SK-N-SH (cell line): Measurements from ENCODE around the gene PCLO. TPM values are rescaled to one million over a fixed set of nuclear protein-coding genes. Genes with fewer than 3 reads are reported as not detected.

Source experiments
- CTCF ChIA-PET: fragments of 300-600, 350-600 bp; formaldehyde crosslinking; extraction: SDS; loops from one replicate; lab custom pipeline; 2021; lab: Yijun Ruan, JAX
- POLR2A ChIA-PET: fragments of 350-600 bp; sonication (Branson Sonifier 250); formaldehyde crosslinking; extraction: SDS; loops from one replicate; lab custom pipeline; 2020; ENCODE audit warnings: antibody characterized with exemption, inconsistent platforms; lab: Yijun Ruan, JAX
- DNase-seq: peaks from one replicate; pipeline ENCODE4 v3.0.0; 2012
- H2AFZ ChIP-seq: fragments of 200-600 bp; sonication (generic); 2 replicates; pipeline ENCODE4 v1.8.1; 2016; ENCODE audit warnings: antibody characterized with exemption, mild to moderate bottlenecking, low read depth
- H3F3A ChIP-seq: fragments of 200-600 bp; sonication (generic); replicated peaks from 2 replicates; pipeline ENCODE3; 2016; ENCODE audit warnings: antibody characterized with exemption, mild to moderate bottlenecking; ENCODE audit not compliant: insufficient read depth
- H3K27ac ChIP-seq, 2 experiments: fragments of 200-500 bp in 1 of 2; fragments of 200-600 bp in 1 of 2; sonication (Bioruptor generic) in 1 of 2; sonication (generic), shearing (Covaris generic) in 1 of 2; 2 replicates each; pipeline versions ENCODE4 v1.5.1 to v1.6.1; 2014 to 2016; ENCODE audit warnings: low read depth in 2 of 2, inconsistent platforms in 1 of 2, low read length in 1 of 2, mild to moderate bottlenecking in 1 of 2, mixed read lengths in 1 of 2
- H3K27me3 ChIP-seq: fragments of 200-600 bp; sonication (generic), shearing (Covaris generic); 2 replicates; pipeline ENCODE4 v1.6.1; 2016; ENCODE audit warnings: mixed run types; ENCODE audit not compliant: insufficient read depth
- H3K36me3 ChIP-seq, 2 experiments: fragments of 200-500 bp in 1 of 2; fragments of 200-600 bp in 1 of 2; sonication (Bioruptor generic) in 1 of 2; sonication (generic) in 1 of 2; replicated peaks in 1 of 2; 2 replicates each; pipeline versions ENCODE3 to v1.5.1; 2014 to 2016; ENCODE audit warnings: low read length in 1 of 2, mild to moderate bottlenecking in 1 of 2; ENCODE audit not compliant: insufficient read depth in 2 of 2, control insufficient read depth in 1 of 2
- H3K4me1 ChIP-seq, 2 experiments: fragments of 200-500 bp in 1 of 2; fragments of 200-600 bp in 1 of 2; sonication (Bioruptor generic) in 1 of 2; sonication (generic), shearing (Covaris generic) in 1 of 2; 2 replicates each; pipeline versions ENCODE4 v1.5.1 to v1.6.1; 2014 to 2016; ENCODE audit warnings: low read depth in 1 of 2, low read length in 1 of 2, mixed run types in 1 of 2; ENCODE audit not compliant: insufficient read depth in 2 of 2, control insufficient read depth in 1 of 2
- H3K4me2 ChIP-seq: fragments of 200-600 bp; sonication (generic), shearing (Covaris generic); 2 replicates; pipeline ENCODE4 v1.6.1; 2017; ENCODE audit warnings: mixed run types
- H3K4me3 ChIP-seq, 2 experiments: fragments of 200-500 bp in 1 of 2; fragments of 200-600 bp in 1 of 2; sonication (Bioruptor generic) in 1 of 2; sonication (generic), shearing (Covaris generic) in 1 of 2; 2 replicates each; pipeline versions ENCODE4 v1.5.1 to v1.8.1; 2014 to 2016; ENCODE audit warnings: low read depth in 2 of 2, inconsistent platforms in 1 of 2, low read length in 1 of 2, mild to moderate bottlenecking in 1 of 2, mixed read lengths in 1 of 2, moderate library complexity in 1 of 2
- H3K79me2 ChIP-seq: fragments of 200-600 bp; sonication (generic); 2 replicates; pipeline ENCODE4 v1.8.1; 2017; ENCODE audit warnings: mild to moderate bottlenecking; ENCODE audit not compliant: insufficient read depth
- H3K9ac ChIP-seq: fragments of 200-600 bp; sonication (generic); 2 replicates; pipeline ENCODE4 v1.6.1; 2017; ENCODE audit warnings: mixed run types
- H3K9me2 ChIP-seq: fragments of 200-600 bp; sonication (generic); 2 replicates; pipeline ENCODE4 v1.6.1; 2017; ENCODE audit warnings: mixed run types
- H3K9me3 ChIP-seq: fragments of 200-600 bp; sonication (generic); 2 replicates; pipeline ENCODE4 v1.6.1; 2017; ENCODE audit warnings: mixed run types, mild to moderate bottlenecking, moderate library complexity
- H4K20me1 ChIP-seq: fragments of 200-600 bp; sonication (generic); 2 replicates; pipeline ENCODE4 v1.6.1; 2017; ENCODE audit warnings: mild to moderate bottlenecking, mixed run types; ENCODE audit not compliant: insufficient read depth
- CHD2 ChIP-seq: fragments of 150-350 bp; IDR thresholded peaks from 2 replicates; pipeline ENCODE4 v1.6.1; 2018; ENCODE audit warnings: low read length; ENCODE audit not compliant: partially characterized antibody
- CTCF ChIP-seq: fragments of 200-600 bp; sonication (generic); IDR thresholded peaks from 2 replicates; pipeline ENCODE4 v1.6.1; 2017; ENCODE audit warnings: antibody characterized with exemption, mild to moderate bottlenecking, moderate library complexity
- ELF1 ChIP-seq: IDR thresholded peaks from 2 replicates; pipeline ENCODE4 v1.4.0; 2012
- EP300 ChIP-seq, 2 experiments: IDR thresholded peaks; 2 replicates each; pipeline versions ENCODE4 v1.4.0 to v1.6.1; 2012; ENCODE audit warnings: borderline replicate concordance in 1 of 2, low read depth in 1 of 2, low read length in 1 of 2
- EZH2phosphoT487 ChIP-seq: fragments of 200-600 bp; sonication (generic); IDR thresholded peaks from 2 replicates; pipeline ENCODE4 v1.6.1; 2017; ENCODE audit warnings: low read depth, mixed run types, mild to moderate bottlenecking, antibody characterized with exemption, moderate library complexity, borderline replicate concordance
- FOXM1 ChIP-seq: IDR thresholded peaks from 2 replicates; pipeline ENCODE4 v1.4.0; 2012; ENCODE audit warnings: low read depth, mild to moderate bottlenecking
- GABPA ChIP-seq: IDR thresholded peaks from 2 replicates; pipeline ENCODE4 v1.4.0; 2012; ENCODE audit warnings: low read depth, mild to moderate bottlenecking
- JUND ChIP-seq: IDR thresholded peaks from 2 replicates; pipeline ENCODE4 v1.4.0; 2012
- MEF2A ChIP-seq: IDR thresholded peaks from 2 replicates; pipeline ENCODE4 v1.4.0; 2012; ENCODE audit warnings: low read depth, borderline replicate concordance
- NFIC ChIP-seq: IDR thresholded peaks from 2 replicates; pipeline ENCODE4 v1.4.0; 2012; ENCODE audit warnings: borderline replicate concordance
- PBX3 ChIP-seq: IDR thresholded peaks from 2 replicates; pipeline ENCODE4; 2012
- POLR2AphosphoS5 ChIP-seq: IDR thresholded peaks from 2 replicates; pipeline ENCODE4 v1.6.1; 2012; ENCODE audit warnings: low read depth, low read length
- RAD21 ChIP-seq: IDR thresholded peaks from 2 replicates; pipeline ENCODE4 v1.6.1; 2012; ENCODE audit warnings: mild to moderate bottlenecking, low read length
- RCOR1 ChIP-seq: fragments of 150-350 bp; IDR thresholded peaks from 2 replicates; pipeline ENCODE4 v1.6.1; 2017; ENCODE audit warnings: antibody characterized with exemption, low read length
- REST ChIP-seq: IDR thresholded peaks from 2 replicates; pipeline ENCODE4 v1.6.1; 2012; ENCODE audit warnings: mild to moderate bottlenecking, low read depth, low read length, moderate library complexity
- RXRA ChIP-seq: IDR thresholded peaks from 2 replicates; pipeline ENCODE4 v1.4.0; 2012; ENCODE audit warnings: low read depth, mild to moderate bottlenecking, borderline replicate concordance
- SMC3 ChIP-seq: IDR thresholded peaks from 2 replicates; pipeline ENCODE4 v1.6.1; 2012; ENCODE audit warnings: low read depth, low read length, improper control_type of control experiment
- TCF12 ChIP-seq: IDR thresholded peaks from 2 replicates; pipeline ENCODE4 v1.4.0; 2012
- USF1 ChIP-seq: IDR thresholded peaks from 2 replicates; pipeline ENCODE4 v1.4.0; 2012; ENCODE audit warnings: low read depth, borderline replicate concordance
- USF2 ChIP-seq: fragments of 150-350 bp; IDR thresholded peaks from 2 replicates; pipeline ENCODE4 v1.6.1; 2017; ENCODE audit warnings: antibody characterized with exemption, low read length, low read depth, borderline replicate concordance
- ZBTB33 ChIP-seq: IDR thresholded peaks from 2 replicates; pipeline ENCODE4 v1.4.0; 2012; ENCODE audit warnings: low read depth, borderline replicate concordance
- WGBS: methylation state at CpG from one replicate; pipeline ENCODE4 v1.1.6; 2017; ENCODE audit warnings: low lambda C conversion rate; 5-methylcytosine and 5-hydroxymethylcytosine counted together
- polyA plus RNA-seq, 3 experiments: library from polyadenylated mRNA; depleted of rRNA; stranded (reverse); fragments of >200 nt; gene quantifications; 2 replicates each; pipeline ENCODE4 v1.2.3, GENCODE V29; 2012

The PCLO gene
- 0.51 and 0.76 TPM in 2 replicates for polyA plus RNA-seq (2012; rRNA removed)
- 0.69 and 0.82 TPM in 2 replicates for polyA plus RNA-seq (2012; cell fraction: cytosol; rRNA removed)
- polyA plus RNA-seq (2012; cell fraction: nucleus; rRNA removed): 0.73 and 1.4 TPM in 2 replicates

- H4K20me1 ChIP-seq: no peaks in the 10 kb centered on the region
- ChIA-PET POLR2A (interaction anchor here (1.5 to 1.6 kb wide), 2 partner anchors 10 to 357 kb away, joined by 4 to 8 read pairs; no protein-coding TSS in a partner anchor), CTCF (interaction anchor here (0.7 to 2.2 kb wide), 10 partner anchors 10 to 352 kb away, joined by 3 to 15 read pairs (median 4); no protein-coding TSS in a partner anchor)
- WGBS: 1% methylated on average over 17 of the region's 77 CpGs
- no peaks in the 10 kb centered on the region for H3K36me3 ChIP-seq
- peak within 1 kb of the TSS; percentile 92 for H2AFZ ChIP-seq
- H3K9me3 ChIP-seq: no peaks in the 10 kb centered on the region
- peak within 1 kb of the TSS; percentile 64 to 96 for H3K4me3 ChIP-seq
- peak within 1 kb of the TSS; percentile 7 to 97; a peak in 2 of 4 replicates for H3K27ac ChIP-seq
- peaks cover 11% of the 10 kb centered on the region for H3F3A ChIP-seq
- peak within 1 kb of the TSS; percentile 57; the same call in 1 of the 2 replicates for H3K9ac ChIP-seq
- H3K27me3 ChIP-seq: no peaks in the 10 kb centered on the region
- H3K9me2 ChIP-seq: no peaks in the 10 kb centered on the region
- H3K4me1 ChIP-seq: peaks cover 0 to 6% of the 10 kb centered on the region in 2 experiments; a peak in 2 of 4 replicates
- no peaks in the 10 kb centered on the region for H3K79me2 ChIP-seq
- H3K4me2 ChIP-seq: peak within 1 kb of the TSS; percentile 98
- peak; percentile 96 for DNase-seq
- TF ChIP-seq USF1 (peak; percentile 74; the same call in 1 of the 2 replicates), REST (peak; percentile 96), RAD21 (peak; percentile 17; the same call in 1 of the 2 replicates), CTCF (no peak), EZH2phosphoT487 (no peak), NFIC (no peak), EP300 (IDR thresholded peaks at IDR 0.05; ENCODE audit: borderline replicate concordance in 1 of 2, low read depth in 1 of 2, low read length in 1 of 2) (no peak; a peak in 1 of 4 replicates), RCOR1 (no peak), GABPA (no peak), POLR2AphosphoS5 (0 out of 2 replicates have a peak, but pooled peaks have one; percentile 50), CHD2 (peak; percentile 5), FOXM1 (no peak), RXRA (no peak), SMC3 (0 out of 2 replicates have a peak, but pooled peaks have one; percentile 11), JUND (no peak), PBX3 (no peak), ZBTB33 (no peak), USF2 (peak; percentile 44; the same call in 1 of the 2 replicates), MEF2A (no peak), TCF12 (no peak), ELF1 (peak; percentile 31; the same call in 1 of the 2 replicates)
Measured at GRCh38 chr7:83162402-83163256, at the start of gene PCLO. TSS of gene PCLO (minus strand) at chr7:83162884. CDS start at chr7:83162592, 292 bp downstream.
